Kidney tubule cell (primary cell): ENCODE data around the gene USH1C.

ENCODE experiments used
- DNase-seq: peaks from one replicate; pipeline ENCODE4 v3.0.0-alpha.2; 2018; ENCODE audit warnings: low spot score

USH1C gene

GRCh38 chr11:17472467-17472866, 71.7 kb downstream of the USH1C start:
- DNase-seq, result no peak

GRCh38 chr11:17471501-17471900, 72.7 kb downstream of the USH1C start:
- no peak for DNase-seq

DNA sequence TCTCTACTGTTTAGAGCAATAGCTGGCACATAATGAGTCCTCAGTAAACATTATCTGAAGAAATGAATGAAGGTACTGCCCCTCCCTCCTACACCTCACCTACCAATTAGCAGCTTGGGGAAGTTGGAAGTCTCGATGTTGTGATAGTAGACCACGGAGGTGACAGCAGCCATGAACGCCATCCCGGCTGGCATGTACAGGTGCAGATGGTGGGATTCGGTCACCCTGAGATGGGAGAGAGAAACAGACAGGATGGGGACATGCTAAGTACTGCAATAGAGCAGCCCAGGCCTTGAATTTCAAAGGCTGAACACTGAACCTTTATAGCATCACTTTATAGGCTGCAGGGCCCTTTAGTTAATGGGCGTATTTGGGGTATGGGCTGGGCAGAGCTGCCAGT, 74.2 kb downstream of the USH1C start:
- DNase-seq, result no peak

GRCh38 chr11:17468122-17468521, 76.1 kb downstream of the USH1C start:
- no peak for DNase-seq

DNA sequence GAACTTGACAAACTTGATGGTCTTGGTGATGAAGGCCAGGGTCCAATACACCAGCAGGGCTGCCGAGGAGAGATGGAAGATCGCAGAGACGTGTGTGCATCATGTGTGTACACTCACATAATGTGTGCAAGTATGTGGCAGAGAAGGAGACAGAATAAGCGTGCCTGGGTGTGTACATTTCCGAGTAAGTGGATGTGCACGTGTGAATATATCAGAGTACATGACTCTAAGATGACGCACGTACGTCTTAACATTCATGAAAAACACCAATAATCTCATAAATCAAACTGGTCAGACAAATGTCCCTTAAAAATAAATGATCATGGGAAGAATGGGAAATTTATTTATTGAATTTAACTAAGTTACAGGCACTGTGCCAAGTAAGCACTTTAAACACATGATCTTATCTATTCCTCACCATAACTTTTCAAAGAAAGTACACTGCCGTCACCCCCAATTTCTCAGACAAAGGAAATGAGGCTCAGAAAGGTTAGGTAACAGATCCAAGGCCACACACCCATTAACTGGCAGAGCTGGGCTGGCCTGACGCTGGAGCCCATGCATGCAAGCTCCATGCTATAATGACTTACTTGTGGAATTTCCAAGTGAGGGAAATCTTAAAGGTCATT, 80.6 kb downstream of the USH1C start:
- DNase-seq, result no peak

DNA sequence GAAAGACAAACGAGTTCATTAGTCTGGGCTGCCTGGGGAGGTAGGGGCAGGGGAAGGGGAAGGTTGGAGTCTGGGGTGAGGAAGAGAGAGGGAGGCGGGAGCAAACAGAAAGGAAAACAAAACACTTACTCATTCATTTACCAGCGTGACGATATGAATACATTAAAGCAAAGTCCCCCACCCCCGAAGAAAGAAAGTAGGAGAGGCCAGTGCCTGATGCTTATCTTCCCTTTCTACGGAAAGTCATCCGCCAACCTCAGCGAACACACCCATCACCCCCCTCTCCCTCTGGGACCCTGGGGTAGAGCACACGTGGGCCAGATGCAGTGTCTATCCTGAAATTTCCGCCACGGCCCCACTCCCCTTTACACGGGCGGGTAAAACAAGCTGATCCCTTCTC, 81.3 kb downstream of the USH1C start:
- DNase-seq, result no peak

DNA sequence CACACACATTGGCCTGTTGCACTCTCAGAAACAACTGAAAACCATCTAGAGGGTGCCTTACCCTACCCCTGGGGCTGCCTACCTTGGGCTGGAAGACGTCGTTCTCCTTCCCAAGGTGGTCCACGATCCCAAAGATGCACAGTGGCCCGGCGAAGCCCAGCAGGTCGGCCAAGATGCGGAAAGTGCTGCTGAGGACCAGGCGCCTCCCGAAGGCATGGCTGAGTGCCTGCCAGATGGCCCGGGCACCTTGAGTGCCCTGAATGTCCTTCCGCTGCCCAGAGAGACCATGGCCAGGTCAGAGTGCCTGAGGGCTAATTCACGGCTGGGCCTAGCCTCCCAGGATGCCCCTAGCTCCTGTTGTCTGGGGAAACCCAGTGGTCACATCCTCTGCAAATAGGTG, 83.8 kb downstream of the USH1C start:
- DNase-seq, result no peak

GRCh38 chr11:17459236-17459896, 84.8 kb downstream of the USH1C start:
- no peak for DNase-seq

GRCh38 chr11:17458268-17458667, 85.9 kb downstream of the USH1C start:
- DNase-seq, result no peak

GRCh38 chr11:17457396-17458173, 86.6 kb downstream of the USH1C start:
- no peak for DNase-seq

GRCh38 chr11:17452668-17453067, 91.5 kb downstream of the USH1C start:
- no peak for DNase-seq

GRCh38 chr11:17449158-17449557, 95.1 kb downstream of the USH1C start:
- DNase-seq, result no peak

- no peak for DNase-seq
Observed at GRCh38 chr11:17446482-17446881, 97.7 kb downstream of the USH1C start.

DNA sequence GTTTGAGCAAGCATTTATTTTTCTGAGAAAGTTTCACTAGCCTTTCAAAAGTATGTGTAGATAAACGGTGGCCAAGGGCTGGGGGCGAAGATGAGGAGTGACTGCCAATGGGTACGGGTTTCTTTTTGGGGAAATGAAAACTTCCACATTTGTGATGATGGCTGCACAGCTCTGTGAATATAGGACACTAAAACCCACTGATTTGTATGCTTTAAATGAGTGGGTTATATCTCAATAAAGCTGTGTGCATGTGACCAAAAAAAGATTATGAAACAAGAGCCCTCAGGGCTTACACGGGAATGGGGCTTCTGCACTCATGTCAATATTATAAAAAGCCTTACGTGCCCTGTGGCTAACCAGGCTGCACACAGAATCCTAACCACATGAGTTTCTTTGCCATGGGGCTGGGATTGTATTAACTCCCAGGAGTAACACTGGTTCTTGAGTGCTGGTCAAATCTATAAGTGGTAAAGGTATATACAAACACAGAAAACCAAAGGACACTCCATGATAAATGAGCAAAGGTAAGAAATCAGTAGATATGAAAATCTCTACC, 98.9 kb downstream of the USH1C start:
- no peak for DNase-seq

GRCh38 chr11:17443926-17444690, 100.1 kb downstream of the USH1C start:
- DNase-seq, result no peak
